NCI-H2196 (cell line): ENCODE results near the gene TBC1D4.

ENCODE experiments used
- DNase-seq: peaks from one replicate; lab custom pipeline; 2025; ENCODE audit not compliant: unreplicated experiment; lab: John Stamatoyannopoulos, UW

Gene TBC1D4

DNA sequence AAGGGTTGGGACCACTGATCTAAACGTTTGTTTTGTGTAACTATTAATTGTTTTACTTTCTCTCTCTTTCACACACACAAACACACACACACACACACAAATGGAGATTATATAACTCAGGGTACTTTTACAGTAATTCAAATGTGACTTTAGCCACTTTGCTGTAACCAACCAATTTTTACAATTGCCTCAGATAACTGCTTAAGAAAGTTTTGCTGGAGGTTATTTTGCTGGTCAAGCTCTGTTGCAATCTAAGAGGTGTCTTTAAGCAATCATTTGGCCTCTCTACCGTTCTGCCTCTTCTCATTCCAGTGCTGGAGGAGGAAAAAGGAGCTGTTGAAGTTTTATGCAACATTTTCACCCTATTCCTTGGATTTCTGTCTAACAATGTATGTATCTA, 63.0 kb downstream of the TBC1D4 start:
- no peak for DNase-seq

DNA sequence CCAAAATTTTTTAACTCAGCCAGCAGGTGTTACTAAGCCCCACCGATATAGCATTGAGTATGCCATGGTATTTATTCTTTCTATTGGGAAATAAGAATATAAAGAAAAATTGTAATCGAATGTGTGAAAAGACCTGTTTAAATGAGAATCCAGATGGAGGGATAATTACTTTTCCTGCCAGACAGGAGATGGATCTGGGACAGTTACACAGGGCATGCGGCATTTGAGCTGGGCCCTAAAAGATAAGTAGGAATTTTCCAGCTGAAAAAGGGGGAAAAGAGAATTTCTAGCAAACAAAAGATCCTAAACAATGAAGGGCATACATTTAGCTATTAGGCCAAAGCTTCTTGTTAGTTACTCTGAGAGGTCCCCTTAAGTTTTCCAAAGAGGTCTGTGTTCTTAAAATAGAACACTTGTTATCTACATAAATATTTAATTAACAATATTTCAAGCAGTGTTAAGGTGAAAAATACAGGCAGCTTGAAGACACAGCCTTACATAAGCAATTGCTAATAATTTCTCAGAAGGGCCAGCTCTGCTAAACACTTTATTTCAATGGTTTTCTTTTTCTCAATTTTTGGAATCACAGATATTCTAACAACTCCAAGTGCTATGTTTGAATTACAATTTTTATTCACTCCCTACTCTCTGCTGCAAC, 63.7 kb downstream of the TBC1D4 start:
- no peak for DNase-seq

DNA sequence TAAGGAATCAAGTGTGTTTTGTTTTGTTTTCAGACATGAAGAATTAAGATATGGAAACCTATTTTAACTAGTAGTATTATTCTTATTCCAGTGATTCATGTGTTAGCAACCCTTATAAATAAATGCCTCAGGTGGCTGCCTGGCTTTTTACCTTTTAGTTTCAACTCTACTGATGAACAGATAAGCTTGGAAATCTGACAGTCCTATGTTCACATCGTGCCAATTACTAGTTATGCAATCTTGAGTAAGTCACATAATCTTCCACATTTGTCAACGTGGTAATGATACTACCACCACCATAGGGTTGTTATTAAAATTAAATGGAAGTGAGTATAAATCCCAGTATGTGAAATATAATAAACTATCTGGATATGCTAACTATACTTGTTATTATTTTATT, 64.3 kb downstream of the TBC1D4 start:
- no peak for DNase-seq

DNA sequence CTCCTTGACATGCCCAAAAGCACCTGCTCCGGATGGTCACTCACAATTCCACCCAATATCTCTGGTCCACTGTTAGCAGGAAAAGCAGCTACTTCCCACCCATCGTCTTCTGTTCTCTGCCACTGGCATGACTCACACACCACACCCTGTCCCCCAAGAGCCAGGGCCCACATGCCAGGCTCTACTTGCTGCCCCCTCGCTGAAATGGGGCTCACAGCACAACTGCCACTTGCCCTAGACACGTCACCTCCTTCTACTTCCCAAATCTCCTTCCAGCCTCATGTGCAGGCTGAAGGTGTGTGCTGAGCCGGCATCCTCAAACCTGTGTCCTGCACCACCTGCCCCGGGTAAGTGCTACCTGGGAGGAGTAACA, 65.0 kb downstream of the TBC1D4 start:
- DNase-seq, result no peak

DNA sequence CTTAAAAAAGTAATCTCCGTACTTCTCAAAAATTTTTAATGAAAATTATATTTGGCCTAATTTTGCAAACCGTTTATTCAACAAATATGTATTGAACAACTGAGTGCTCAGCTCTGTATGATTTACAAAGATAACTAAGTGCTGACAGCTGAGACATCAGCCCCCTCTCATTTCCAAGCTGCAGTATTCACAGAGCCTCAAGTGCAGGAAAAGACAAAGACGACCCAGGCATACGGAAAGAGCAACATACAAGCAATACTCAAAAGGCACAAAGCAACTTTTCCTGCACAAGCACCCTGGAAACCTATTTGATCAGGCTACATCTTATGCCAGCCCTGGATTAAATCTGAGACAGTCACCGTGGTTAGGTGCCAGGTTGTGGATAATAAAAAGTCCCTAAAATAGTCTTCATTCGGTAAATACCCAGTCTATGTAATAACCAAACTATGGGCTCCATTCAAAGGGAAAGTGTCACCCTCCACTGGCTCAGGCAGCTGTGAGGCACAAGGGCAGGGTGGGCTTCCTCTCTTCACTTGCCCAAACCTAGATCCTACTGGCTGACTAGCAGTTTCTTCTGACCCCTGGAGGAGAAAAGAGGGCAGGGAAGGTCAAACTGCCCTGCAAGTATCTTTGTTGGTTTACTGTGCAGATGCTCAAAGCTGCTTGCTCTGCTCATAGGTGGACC, 65.5 kb downstream of the TBC1D4 start:
- DNase-seq, result no peak

DNA sequence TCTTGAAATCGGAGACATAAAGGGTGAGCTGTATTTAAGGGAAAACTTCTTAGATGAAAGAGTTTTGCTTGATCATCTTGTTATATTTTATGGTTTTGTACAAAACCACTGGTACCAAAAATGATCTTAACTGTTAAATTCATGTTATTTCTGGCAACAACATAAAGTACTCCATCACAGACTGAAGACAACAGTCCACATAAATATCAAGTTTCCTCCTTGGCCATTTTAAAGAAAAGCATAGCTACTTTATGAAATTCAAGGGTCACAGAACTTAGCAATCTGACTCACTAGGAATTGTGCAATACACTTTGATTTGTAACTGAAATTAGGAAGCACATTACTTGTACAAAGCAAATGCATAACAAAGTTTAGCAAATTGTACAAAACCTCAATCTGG, 66.3 kb downstream of the TBC1D4 start:
- DNase-seq, result no peak

DNA sequence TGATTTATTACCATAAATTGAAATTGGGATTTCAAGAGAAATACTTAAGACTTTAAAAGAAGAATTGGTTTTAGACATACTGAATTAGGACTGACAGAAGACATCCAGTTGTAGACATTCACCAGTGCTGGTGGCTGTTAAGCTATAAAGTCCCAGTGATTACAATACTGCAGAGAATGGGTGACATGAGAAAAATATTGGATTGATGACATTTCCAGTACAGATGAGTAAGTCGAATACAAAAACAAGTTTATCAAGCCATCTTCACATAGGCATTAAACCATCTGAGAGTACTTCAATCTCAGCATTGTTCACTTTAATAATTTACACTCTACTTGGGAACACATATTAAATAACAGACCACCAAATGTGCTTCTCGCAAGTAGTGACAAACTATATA, 66.8 kb downstream of the TBC1D4 start:
- no peak for DNase-seq

DNA sequence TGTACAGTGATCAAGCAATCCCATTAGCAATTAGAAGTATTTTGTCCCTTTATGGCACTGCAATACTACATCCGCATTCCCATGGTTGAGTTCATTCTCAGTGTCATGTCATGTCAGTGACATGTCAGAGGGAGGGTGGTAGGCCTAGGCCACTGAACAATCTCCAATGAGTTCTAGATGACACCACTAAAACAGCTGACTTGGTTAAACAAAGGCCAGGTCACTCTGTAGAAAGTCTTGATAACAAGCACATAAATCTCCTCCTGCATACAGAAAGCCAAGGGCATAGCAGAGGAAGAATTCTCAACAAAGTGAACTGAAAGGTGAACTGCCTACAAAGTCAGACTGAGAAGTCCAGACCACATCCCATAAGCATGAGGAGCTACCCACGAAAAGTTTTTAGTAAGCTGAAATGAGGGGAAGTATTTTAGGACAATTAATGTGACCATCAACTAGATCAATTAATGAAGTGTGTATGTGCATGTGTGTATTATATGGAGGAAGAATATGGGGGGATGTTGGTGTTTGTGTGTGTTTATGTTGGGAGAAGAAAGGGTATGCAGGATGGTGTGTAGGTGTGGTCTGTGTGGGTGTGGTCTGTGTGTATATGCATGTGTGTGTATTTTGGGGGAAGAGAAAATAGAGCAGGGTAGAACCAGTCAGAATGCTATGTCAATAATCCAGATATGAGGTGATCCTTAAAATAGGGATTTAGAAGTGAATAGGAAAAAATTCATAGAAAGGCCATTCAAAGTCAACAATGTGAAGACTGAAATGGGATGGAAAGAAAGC, 67.7 kb downstream of the TBC1D4 start:
- no peak for DNase-seq

DNA sequence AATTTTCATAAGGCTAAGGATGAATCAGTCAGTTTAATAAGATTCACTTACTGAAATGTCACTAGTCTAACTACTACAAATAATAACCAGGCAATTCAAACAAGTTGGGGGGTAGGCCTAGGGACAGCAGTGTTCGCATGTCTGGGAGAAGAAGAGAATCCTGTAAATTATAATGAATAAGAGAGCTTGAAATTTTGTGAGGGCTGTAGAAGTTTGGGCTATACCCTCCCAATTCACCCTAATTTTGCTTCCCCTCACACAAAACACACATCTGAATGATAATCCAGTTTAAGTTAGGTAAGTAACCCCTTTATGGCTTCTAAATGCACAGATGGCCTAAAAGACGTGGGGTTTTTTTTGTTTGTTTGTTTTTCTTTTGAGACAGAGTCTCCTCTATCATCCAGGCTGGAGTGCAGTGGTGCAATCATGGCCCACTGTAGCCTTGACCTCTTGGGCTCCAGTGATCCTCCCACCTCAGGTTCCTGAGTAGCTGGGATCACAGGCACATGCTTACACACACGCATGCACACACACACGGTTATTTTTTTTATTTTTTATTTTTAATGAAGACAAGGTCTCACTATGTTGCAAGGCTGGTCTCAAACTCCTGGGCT, 69.9 kb downstream of the TBC1D4 start:
- DNase-seq, result no peak

DNA sequence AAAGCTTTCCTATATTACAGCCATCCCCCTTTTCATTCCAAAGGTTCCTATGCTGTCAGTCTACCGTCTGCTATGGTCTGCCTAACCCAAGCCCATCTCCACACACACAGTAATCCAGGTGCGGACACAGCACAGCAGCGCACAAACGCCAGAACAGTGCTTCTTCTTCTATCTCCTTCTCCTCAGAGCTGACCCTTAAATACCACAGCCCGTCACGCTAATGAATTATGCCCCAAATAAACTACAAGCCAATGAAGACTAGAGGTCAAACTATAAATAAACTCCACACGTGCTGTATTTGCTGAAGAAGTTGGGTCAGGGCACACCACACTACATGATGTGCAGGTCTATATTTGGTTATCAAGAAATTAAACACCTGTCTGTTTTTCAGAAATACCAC, 71.8 kb downstream of the TBC1D4 start:
- DNase-seq, result no peak

DNA sequence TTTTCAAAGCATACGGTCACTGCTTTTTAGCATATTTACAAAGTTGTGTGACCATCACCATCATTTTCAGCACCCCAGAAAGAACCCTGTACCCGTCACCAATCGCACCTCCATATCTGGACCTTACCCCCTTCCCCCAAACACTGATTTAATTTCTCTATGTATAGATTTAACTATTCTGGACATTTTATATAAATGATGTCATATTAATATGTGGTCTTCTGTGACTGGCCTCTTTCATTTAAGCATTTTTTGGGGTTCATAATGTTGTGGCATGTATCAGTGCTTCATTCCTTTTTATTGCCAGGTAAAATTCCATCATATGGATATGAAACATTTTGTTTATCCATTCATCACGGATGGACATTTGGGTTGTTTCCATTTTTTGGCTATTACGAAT, 74.0 kb downstream of the TBC1D4 start:
- no peak for DNase-seq

DNA sequence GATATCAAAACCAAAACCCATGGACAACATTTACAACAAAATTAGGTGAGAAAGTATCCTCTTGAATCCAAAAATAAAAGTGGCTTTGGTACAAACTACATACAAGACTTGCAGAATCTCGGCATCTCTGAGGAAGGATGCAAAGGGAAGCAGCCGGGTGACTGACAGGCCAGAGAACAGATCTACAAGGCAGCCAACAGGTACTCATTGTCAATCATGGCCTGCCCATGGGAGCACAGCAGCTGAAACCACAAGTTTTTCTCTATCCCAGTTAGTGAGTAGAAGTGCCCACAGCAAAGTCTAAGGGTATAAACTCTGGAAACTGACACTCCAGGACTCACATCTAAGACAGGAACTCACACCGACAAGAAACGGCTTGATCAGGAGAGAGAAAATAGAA, 74.5 kb downstream of the TBC1D4 start:
- no peak for DNase-seq

DNA sequence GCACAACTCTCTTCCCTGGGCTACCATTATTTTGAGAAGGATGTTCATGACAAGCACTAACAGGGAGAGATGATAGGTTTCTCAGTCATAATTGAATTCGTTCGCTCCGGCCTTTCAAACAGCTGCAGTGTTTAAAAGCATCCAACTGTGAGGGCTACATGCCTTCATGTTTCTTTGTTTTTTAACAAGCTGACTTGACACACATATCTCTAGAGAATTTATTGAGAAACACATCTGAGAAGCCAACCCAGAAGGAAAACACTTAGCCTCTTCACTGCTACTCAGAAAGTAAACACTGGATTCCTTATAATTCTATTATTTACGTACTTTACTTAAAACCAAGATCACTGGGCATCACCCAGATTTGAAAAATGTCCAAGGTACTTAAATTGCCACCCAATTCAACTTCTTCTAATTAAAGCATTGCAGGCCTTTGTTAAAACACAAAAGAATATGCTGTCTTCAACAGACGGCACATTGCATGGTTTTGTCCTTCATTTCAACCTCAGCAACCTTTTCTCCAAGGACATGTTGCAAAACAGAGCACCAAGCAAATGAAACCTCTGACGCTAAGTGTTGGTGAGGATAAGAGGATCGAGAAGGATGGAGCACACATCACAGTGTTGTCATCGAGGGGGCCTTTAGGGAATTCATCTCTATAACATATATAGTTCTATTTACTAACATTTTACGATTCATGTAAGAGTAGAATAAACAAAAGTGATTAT, 75.8 kb downstream of the TBC1D4 start:
- DNase-seq, result no peak

DNA sequence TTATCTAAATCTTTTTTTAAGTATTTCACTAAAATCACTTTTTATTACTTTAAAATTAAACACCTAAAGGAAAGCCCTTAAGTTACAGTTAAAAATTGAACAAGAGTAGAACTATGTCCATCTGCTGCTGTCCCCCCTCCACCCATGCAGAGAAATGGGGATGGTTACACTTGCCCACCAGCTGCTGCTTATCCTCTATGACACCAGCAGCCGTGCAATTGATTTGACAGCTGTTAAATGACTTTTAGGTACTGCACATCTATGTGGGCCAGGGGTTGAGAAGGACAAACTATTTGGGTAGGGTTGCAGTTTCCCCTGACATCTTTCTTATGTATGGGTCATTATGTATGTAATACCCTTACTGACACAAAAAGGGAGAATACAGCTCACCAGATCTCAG, 77.2 kb downstream of the TBC1D4 start:
- no peak for DNase-seq

DNA sequence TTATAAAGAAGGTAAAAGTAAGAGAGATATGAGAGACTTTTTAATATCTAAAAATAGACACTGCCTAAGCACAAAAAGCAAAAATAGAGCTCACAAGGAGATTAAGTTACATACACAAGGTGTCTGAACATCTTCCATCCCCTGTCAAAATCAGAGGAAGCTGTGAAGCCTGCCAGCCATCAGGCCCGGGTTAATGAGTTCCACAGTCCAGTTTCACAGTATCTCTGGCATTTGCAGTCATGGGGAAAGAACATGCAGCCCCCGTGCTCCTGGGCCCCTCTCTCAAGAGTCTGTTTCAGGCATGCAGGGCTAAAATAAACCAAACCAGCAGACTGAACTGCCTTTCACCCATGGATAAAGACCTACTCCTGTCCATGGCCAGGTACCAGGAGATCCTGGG, 79.2 kb downstream of the TBC1D4 start:
- DNase-seq, result no peak

DNA sequence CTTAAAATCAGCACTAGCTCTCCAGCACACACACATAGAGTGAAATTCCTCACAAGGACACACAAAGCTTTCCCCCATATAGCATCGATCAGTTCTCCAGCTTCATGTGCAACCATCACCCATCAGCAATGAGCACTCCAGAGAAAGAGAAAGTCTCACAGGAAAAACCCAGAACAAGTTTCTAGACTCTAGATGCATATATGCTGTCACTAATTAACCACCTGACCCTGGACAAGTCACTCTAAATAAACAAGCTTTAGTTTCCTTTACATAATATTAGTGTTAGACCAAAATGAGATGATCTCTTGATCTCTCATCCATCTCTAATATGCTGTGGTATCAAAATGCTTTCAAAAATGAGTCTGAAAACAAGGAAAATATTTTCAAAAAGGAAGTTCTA, 81.2 kb downstream of the TBC1D4 start:
- DNase-seq, result no peak

DNA sequence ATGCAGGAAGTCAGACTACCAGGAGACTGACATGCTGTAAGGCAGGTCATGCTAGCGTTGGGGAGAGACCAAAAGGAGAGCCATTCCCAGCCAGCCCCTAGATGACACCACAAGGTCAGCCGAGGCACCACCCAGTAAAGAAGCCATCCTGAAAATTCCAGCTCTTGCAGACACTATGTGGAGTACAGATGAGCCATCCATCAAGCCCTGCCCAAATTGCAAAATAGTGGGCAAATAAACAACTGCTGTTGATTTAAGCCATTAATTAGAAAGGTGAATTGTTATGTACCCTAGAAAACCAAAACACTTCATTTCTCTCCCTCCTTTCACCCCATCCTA, 82.1 kb downstream of the TBC1D4 start:
- no peak for DNase-seq

DNA sequence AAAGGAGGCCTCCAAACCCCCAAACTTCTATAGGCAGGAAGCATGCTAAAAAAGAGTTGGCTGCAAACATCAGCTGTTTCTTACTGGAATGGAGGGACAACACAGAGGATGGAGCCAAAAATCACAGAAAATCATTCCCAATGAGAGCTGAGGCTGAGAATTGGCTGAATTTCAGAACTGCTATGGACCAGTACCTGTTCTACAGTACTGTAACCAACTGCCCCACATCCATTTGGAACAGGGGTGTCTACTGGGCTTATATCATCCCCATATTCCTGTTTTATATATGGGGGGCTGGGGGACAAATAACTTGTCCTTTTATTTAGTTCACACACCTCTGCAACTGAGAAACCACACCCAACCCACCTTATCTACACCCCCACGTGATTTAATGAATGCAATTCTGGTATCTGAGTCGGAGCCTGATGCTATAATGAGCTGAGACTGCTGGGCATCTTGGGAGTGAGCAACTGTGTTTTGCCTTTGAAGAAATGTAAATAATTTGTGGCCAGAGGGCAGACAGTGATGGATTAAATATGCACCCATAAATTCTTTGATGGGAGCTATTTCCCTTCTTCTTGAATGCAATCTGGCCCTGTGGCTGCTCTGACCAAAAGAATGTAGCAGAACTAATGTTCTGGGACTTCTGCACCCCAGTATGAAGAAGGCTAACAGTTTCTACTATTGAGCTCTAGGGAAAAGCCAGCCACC, 82.6 kb downstream of the TBC1D4 start:
- DNase-seq, result no peak

DNA sequence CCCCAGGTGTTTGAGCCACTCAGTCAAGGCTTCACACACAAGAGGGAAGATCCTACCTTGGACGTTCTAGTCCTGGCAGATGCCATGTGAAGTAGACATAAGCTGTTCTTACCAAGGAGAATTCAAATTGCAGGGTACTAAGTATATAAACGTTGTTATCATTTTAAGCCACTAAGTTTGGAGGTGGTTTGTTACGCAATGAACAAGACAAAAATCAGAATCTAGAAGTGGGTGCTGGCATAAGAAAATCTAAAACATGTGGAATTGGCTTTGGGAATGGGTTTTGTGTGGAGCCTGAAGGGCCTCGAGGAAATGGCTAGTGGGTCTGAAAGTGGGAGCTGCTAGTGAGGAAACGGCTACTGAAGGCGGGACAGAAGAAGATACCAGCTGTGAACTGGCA, 83.9 kb downstream of the TBC1D4 start:
- DNase-seq, result no peak

DNA sequence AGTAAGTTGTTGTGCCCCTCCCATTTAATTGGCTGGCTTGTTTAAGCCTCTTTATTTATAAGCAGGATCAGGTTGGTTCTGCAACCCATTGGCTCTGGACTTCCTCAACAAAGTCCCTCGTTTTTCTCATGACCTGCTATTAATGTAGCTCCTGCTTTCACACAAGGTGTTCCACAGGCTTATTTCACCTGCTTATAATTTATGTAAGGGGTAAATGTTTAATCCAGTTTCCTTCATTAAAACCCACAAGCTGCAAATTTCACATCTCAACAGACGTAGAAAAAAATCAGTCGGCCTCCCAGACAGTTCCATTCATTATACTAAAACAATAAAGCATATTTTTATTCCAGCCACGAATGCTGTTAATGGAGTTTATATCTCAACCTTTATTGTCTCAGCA, 86.1 kb downstream of the TBC1D4 start:
- no peak for DNase-seq

DNA sequence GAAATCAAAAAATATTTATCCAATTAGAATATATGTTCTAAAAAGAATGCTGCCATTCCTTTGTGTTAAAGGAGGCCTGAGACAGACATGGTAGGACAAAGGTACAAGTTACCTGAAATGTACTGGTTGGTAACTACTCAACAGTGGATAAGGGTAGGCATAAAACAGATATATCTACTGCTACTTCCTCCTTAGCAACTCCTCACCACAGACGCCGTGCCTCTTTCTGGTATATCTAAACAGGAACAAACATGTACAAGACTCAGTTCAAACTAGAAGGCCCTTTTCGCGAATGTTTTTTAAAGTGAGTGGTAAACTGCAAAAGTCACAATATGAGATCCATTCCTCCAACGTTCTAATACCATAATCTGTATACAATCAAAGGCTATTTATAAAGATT, 86.9 kb downstream of the TBC1D4 start:
- no peak for DNase-seq
